WTC11 (cell line): ENCODE results near the gene HMX2.

Experiments
- AR ChIP-seq: fragments of 250-450 bp; sonication (Bioruptor Pico); IDR thresholded peaks from 2 replicates; pipeline ENCODE4 v1.9.0; 2021; ENCODE audit warnings: mild to moderate bottlenecking
- JUN ChIP-seq: sonication (generic); formaldehyde crosslinking; IDR thresholded peaks from 2 replicates; pipeline ENCODE4 v1.8.0; 2023; ENCODE audit warnings: mild to moderate bottlenecking, missing genetic modification reagents
- TF ChIP-seq, protein P1 (sequence below): fragments of 200-600 bp; IDR thresholded peaks from 2 replicates; pipeline ENCODE4 v1.8.0; 2022; ENCODE audit warnings: antibody characterized with exemption
- TF ChIP-seq, protein P2 (sequence below): sonication (generic); formaldehyde crosslinking; IDR thresholded peaks from 2 replicates; pipeline ENCODE4 v1.8.0; 2022; ENCODE audit warnings: mild to moderate bottlenecking, missing genetic modification reagents

DNA sequence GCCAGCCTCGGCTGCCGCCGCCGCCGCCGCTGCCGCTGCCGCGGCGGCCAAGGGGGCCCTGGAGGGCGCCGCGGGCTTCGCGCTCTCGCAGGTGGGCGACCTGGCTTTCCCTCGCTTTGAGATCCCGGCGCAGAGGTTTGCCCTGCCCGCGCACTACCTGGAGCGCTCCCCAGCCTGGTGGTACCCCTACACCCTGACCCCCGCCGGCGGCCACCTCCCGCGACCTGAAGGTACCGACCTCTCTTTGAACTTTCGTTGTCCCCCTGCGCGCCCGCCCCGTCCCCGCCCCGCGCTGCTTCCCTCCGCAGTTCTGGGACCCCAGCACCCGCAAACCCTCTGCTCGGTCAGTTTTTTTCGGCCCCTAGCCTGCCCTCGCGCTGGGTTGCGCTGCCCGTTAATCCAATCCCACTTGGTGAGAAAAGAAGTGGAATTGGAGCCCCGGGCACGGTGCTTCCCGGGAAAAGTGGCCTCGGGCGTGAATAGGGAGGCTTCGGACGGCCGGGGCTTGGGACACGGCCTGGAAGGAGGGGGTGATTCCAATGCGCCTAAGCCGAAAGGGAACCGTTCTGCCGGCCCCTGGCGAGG lies 11.6 kb upstream of the HMX2 start:
- TF ChIP-seq, protein P1, sequence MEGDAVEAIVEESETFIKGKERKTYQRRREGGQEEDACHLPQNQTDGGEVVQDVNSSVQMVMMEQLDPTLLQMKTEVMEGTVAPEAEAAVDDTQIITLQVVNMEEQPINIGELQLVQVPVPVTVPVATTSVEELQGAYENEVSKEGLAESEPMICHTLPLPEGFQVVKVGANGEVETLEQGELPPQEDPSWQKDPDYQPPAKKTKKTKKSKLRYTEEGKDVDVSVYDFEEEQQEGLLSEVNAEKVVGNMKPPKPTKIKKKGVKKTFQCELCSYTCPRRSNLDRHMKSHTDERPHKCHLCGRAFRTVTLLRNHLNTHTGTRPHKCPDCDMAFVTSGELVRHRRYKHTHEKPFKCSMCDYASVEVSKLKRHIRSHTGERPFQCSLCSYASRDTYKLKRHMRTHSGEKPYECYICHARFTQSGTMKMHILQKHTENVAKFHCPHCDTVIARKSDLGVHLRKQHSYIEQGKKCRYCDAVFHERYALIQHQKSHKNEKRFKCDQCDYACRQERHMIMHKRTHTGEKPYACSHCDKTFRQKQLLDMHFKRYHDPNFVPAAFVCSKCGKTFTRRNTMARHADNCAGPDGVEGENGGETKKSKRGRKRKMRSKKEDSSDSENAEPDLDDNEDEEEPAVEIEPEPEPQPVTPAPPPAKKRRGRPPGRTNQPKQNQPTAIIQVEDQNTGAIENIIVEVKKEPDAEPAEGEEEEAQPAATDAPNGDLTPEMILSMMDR: no peak
- TF ChIP-seq, protein P2, sequence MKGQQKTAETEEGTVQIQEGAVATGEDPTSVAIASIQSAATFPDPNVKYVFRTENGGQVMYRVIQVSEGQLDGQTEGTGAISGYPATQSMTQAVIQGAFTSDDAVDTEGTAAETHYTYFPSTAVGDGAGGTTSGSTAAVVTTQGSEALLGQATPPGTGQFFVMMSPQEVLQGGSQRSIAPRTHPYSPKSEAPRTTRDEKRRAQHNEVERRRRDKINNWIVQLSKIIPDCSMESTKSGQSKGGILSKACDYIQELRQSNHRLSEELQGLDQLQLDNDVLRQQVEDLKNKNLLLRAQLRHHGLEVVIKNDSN (CRISPR knock-in tag): no peak
- no peak for TF ChIP-seq AR
- no peak for TF ChIP-seq JUN (CRISPR knock-in tag)
